Endothelial cell of umbilical vein (primary cell): ENCODE results near the gene ATXN1. TPM values are rescaled to one million over a fixed set of nuclear protein-coding genes. Genes with fewer than 3 reads are reported as not detected.

ENCODE experiments used
- BruUV-seq: library from RNA; stranded (reverse); fragments of 400-500 nt; replicated peaks from 2 replicates; lab custom pipeline; 2021; lab: Mats Ljungman, UMichigan
- CTCF ChIA-PET: fragments of 300-600, 350-600 bp; sonication (Branson Sonifier 250); formaldehyde crosslinking; loops from one replicate; lab custom pipeline; 2021; ENCODE audit warnings: antibody characterized with exemption, inconsistent platforms; lab: Charles Lee
- POLR2A ChIA-PET: fragments of 300-600, 350-600 bp; sonication (Branson Sonifier 250); formaldehyde crosslinking; loops from one replicate; lab custom pipeline; 2021; ENCODE audit warnings: antibody characterized with exemption, inconsistent platforms; lab: Charles Lee
- DNase-seq: peaks from one replicate; pipeline ENCODE4 v3.0.0-alpha.2; 2011; ENCODE audit warnings: low read depth, low spot score
- FAIRE-seq: peaks from 2 replicates; lab custom pipeline; 2011; peaks lifted over from hg19 to GRCh38; lab: Jason Lieb, UNC
- H2AFZ ChIP-seq: 2 replicates; pipeline ENCODE4 v1.6.0; 2012; ENCODE audit warnings: low read depth, low read length, control low read depth, inconsistent platforms
- H3K27ac ChIP-seq: 2 replicates; pipeline ENCODE4 v1.5.1; 2011; ENCODE audit warnings: low read depth, mild to moderate bottlenecking, control low read depth, low read length, moderate library complexity; ENCODE audit not compliant: insufficient read depth
- H3K27me3 ChIP-seq, 2 experiments: 2 replicates each; pipeline versions ENCODE4 v1.6.0 to v1.6.1; 2011; ENCODE audit warnings: low read length in 2 of 2, mixed read lengths in 1 of 2; ENCODE audit not compliant: control insufficient read depth in 2 of 2, insufficient read depth in 2 of 2
- H3K36me3 ChIP-seq, 2 experiments: 2 replicates in 1 of 2; 3 replicates in 1 of 2; pipeline ENCODE4 v1.5.1; 2011; ENCODE audit warnings: low read length in 2 of 2, mild to moderate bottlenecking in 1 of 2, moderate library complexity in 1 of 2; ENCODE audit not compliant: control insufficient read depth in 2 of 2, insufficient read depth in 2 of 2; ENCODE audit errors: extremely low read depth in 1 of 2
- H3K4me1 ChIP-seq: 3 replicates; pipeline ENCODE4 v1.5.1; 2011; ENCODE audit warnings: mild to moderate bottlenecking, low read length; ENCODE audit not compliant: control insufficient read depth, insufficient read depth; ENCODE audit errors: extremely low read depth
- H3K4me2 ChIP-seq: 2 replicates; pipeline ENCODE4 v1.6.1; 2011; ENCODE audit warnings: low read length, control low read depth, mixed read lengths; ENCODE audit not compliant: insufficient read depth
- H3K4me3 ChIP-seq, 3 experiments: fragments of 200-600 bp in 1 of 3; sonication (generic), shearing (Covaris generic) in 1 of 3; replicated peaks in 1 of 3; 2 replicates each; pipeline ENCODE4 v1.5.1; 2011 to 2016; ENCODE audit warnings: control low read depth in 3 of 3, low read length in 3 of 3, mild to moderate bottlenecking in 2 of 3, inconsistent platforms in 1 of 3, low read depth in 1 of 3, moderate library complexity in 1 of 3; ENCODE audit not compliant: insufficient read depth in 1 of 3
- H3K79me2 ChIP-seq: 2 replicates; pipeline ENCODE4 v1.6.0; 2012; ENCODE audit warnings: low read length, inconsistent platforms; ENCODE audit not compliant: control insufficient read depth, insufficient read depth
- H3K9ac ChIP-seq: replicated peaks from 2 replicates; pipeline ENCODE3; 2011; ENCODE audit warnings: low read length, control low read depth; ENCODE audit not compliant: insufficient read depth; ENCODE audit errors: extremely low read depth
- H3K9me1 ChIP-seq: replicated peaks from 3 replicates; pipeline ENCODE4 v1.6.0; 2011; ENCODE audit warnings: mild to moderate bottlenecking, low read length; ENCODE audit not compliant: control insufficient read depth, insufficient read depth; ENCODE audit errors: extremely low read depth
- H3K9me3 ChIP-seq: replicated peaks from 2 replicates; pipeline ENCODE4 v1.5.1; 2012; ENCODE audit warnings: low read length, inconsistent platforms; ENCODE audit not compliant: control insufficient read depth, insufficient read depth
- H4K20me1 ChIP-seq: replicated peaks from 2 replicates; pipeline ENCODE3; 2011; ENCODE audit warnings: mild to moderate bottlenecking, low read length; ENCODE audit not compliant: control insufficient read depth, insufficient read depth; ENCODE audit errors: extremely low read depth
- CTCF ChIP-seq, 2 donors: IDR thresholded peaks; 1 replicate in 1 of 2; 2 replicates in 1 of 2; pipeline ENCODE4 v1.5.1; 2011; ENCODE audit warnings: low read length in 2 of 2, mild to moderate bottlenecking in 2 of 2, moderate library complexity in 2 of 2, control low read depth in 1 of 2, inconsistent platforms in 1 of 2, low read depth in 1 of 2; ENCODE audit not compliant: insufficient read depth in 1 of 2; ENCODE audit errors: extremely low read depth in 1 of 2
- EZH2 ChIP-seq: IDR thresholded peaks from 2 replicates; pipeline ENCODE4 v1.6.1; 2012; ENCODE audit warnings: borderline replicate concordance, low read depth, mild to moderate bottlenecking, moderate library complexity, low read length, inconsistent platforms; ENCODE audit not compliant: severe bottlenecking
- GATA2 ChIP-seq: IDR thresholded peaks from 2 replicates; pipeline ENCODE4 v1.7.0; 2011; ENCODE audit warnings: low read depth, mild to moderate bottlenecking, moderate library complexity, mixed read lengths, low read length; ENCODE audit not compliant: insufficient read length, insufficient read depth
- MAX ChIP-seq: IDR thresholded peaks from 2 replicates; pipeline ENCODE4 v1.6.1; 2011; ENCODE audit not compliant: insufficient read depth, insufficient read length
- POLR2A ChIP-seq: IDR thresholded peaks from 2 replicates; pipeline ENCODE4 v1.6.1; 2012; ENCODE audit warnings: low read depth, mild to moderate bottlenecking, control low read depth, low read length
- POLR2AphosphoS5 ChIP-seq: IDR thresholded peaks from 2 replicates; pipeline ENCODE4 v1.6.1; 2012; ENCODE audit warnings: low read depth, mild to moderate bottlenecking, control low read depth, low read length, moderate library complexity; ENCODE audit not compliant: insufficient read depth
- dilution Hi-C: fragments of 300-500 bp; cut with MboI; formaldehyde crosslinking; loops from one replicate; pipeline ENCODE4 v1.15.0; 2019; ENCODE audit warnings: low sequenced_read_pairs; ENCODE audit not compliant: extremely low pct_ligation_motif_present
- intact Hi-C: fragments of 100-400 bp; cut with micrococcal nuclease; formaldehyde crosslinking; loops from one replicate; pipeline ENCODE4 v1.10.0; 2022
- polyA plus RNA-seq, 4 experiments: library from polyadenylated mRNA; depleted of rRNA in 3 of 4; stranded (reverse) in 3 of 4; unstranded in 1 of 4; fragments of >200 nt; gene quantifications; 2 replicates each; pipeline versions ENCODE4 v1.2.1 to v1.2.3, GENCODE V29; 2011 to 2012; ENCODE audit warnings: missing spikeins in 1 of 4
- total RNA-seq: library from RNA; stranded (reverse); gene quantifications from 2 replicates; pipeline ENCODE4 v1.2.3, GENCODE V29; 2021

The ATXN1 gene
- total and polyA plus RNA-seq, 2 donors (not counting 3 experiments of a cell fraction or from before 2014, with no cell fraction given), result 16.4 to 33.0 TPM

DNA sequence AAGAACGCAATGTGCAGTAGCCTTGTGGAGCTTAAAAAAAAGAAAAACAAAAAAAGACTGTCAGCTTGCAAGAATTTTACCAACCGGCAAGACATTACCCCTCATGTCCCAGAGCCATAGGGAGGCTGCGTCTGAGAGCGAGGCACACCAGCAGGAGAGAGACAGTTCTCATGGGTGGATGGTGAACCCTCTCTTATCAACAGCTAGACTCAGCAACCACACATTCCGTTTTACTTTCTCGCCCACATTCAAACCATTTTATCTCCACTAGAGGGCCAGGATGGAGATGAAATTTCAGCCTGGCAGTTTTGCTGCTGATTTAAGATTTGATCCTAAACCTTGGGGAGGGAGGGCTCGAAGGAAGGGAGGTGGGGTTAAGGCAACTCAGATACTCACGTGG lies 247.0 kb downstream of the ATXN1 start:
- H3K9me1 ChIP-seq, result no peaks in the 10 kb centered on the region
- H3K4me3 ChIP-seq, result no peak overlapping the region
- DNase-seq, result peak; percentile 60
- no peak overlapping the region for H3K4me2 ChIP-seq
- H4K20me1 ChIP-seq, result no peaks in the 10 kb centered on the region
- dilution Hi-C loops, result no loop called here
- H3K27ac ChIP-seq, result no peak overlapping the region
- intact Hi-C loops, result loop anchor here (1.0 to 5.0 kb wide), 4 partner anchors 153 to 453 kb away; partner anchors contain the start of gene ATXN1
- peak; percentile 67 for FAIRE-seq
- no peaks in the 10 kb centered on the region for H3K27me3 ChIP-seq
- no peak overlapping the region for H3K9ac ChIP-seq
- TF ChIP-seq CTCF (IDR thresholded peaks at IDR 0.05; ENCODE audit: extremely low read depth in 1 of 2, insufficient read depth in 1 of 2, low read depth in 1 of 2, low read length in 2 of 2) (peak; percentile 36 to 55), POLR2A (no peak), MAX (no peak), EZH2 (no peak), GATA2 (no peak), POLR2AphosphoS5 (no peak)
- POLR2A ChIA-PET, result interaction anchor here (1.3 kb wide), 1 partner anchor 247 kb away, joined by 6 read pairs; the partner anchor contains the start of gene ATXN1
- H3K36me3 ChIP-seq, result no peaks in the 10 kb centered on the region
- no peaks in the 10 kb centered on the region for H3K79me2 ChIP-seq
- peaks cover 6% of the 10 kb centered on the region for H3K4me1 ChIP-seq
- no TSS peak for BruUV-seq
- CTCF ChIA-PET, result interaction anchor here (0.6 to 10.1 kb wide), 33 partner anchors 9 to 572 kb away, joined by 3 to 234 read pairs (median 4); partner anchors contain the start of gene ATXN1
- H3K9me3 ChIP-seq, result no peaks in the 10 kb centered on the region
- H2AFZ ChIP-seq, result no peak overlapping the region
